NCI-H345 (cell line): Measurements from ENCODE around the gene ZNF560.

Experiments
- DNase-seq: peaks from one replicate; lab custom pipeline; 2025; lab: John Stamatoyannopoulos, UW

The ZNF560 gene

DNA sequence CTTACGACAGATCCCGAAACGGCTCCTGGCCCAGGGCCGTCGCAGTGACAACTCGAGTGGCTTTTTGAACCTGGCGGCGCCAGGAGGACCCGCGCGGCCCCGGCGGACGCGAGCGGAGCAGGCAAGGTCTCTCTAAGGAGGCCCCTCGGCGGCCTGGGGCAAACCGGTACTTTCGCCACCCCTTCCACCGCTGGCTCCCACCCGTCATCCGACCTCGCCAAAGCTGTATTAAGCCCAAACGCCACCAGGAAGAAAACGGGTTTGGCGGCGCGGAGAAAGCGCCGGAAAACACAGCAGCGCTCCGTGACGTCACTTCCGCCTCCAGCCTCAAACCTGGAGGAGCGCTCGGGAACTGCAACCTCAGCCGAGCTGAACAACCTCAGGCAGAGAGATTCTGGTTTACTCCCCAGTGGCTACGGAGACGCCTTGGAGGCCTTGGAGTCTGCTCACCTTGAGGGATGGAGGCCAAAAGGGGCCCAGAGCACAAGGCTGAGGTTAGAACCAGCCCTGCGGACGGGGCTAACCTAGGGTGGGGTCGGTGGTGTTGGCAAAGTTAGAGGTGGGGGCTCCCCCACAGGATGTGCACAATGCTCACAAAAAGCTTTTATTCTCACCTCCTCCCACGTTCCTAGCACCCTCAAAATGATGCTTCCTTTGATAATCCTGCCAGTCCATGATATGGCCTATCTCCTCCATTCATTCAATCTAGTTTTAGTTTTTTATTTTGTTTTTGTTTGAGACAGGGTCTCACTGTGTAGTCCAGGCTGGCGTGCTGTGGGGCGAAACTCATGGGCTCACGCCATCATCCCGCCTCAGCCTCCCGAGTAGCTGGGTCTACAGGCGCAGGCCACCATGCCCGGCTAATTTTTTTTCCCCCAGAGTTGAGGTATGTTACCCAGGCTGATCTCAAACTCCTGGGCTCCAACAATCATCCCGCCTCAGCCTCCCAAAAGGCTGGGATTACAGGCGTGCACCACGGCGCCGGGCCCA is 62.8 kb downstream of the ZNF560 start, which contains the start of gene ZNF266:
TSS of gene ZNF266 (minus strand) at position 295 of the 990 bp plus-strand sequence. CDS start 15,484 bp downstream, outside the sequence.
- DNase-seq = peak; percentile 94

DNA sequence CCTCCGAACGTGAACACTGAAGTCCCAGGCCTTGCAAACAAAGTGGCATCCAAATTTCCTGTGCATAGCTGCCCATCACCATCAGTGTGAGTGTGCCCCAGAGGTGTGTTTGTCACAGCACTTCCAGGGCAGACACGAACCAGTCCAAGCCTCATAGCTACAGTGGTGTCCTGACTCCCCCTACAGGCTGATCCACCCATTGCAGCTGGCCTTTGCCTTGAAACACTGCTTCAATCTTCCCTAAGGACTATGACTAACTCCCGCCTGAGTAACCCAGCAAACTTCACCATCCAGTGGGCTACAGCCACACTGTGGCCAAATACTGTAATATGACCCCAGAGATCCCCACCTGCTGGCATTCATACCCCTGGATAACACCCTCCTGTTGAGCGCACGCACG is 66.9 kb downstream of the ZNF560 start:
- peak; percentile 13 for DNase-seq

GRCh38 chr19:9430444-9430843 is 68.0 kb downstream of the ZNF560 start:
- DNase-seq = no peak

GRCh38 chr19:9427941-9428340 is 70.5 kb downstream of the ZNF560 start:
- DNase-seq = no peak
